WTC11 (cell line): ENCODE results near the gene SPRR5.

Experiments
- CTCF ChIP-seq: fragments of 200-600 bp; IDR thresholded peaks from 2 replicates; pipeline ENCODE4 v1.8.0; 2022; ENCODE audit warnings: antibody characterized with exemption
- E2F1 ChIP-seq: sonication (generic); formaldehyde crosslinking; IDR thresholded peaks from 2 replicates; pipeline ENCODE4 v1.8.0; 2022; ENCODE audit warnings: mild to moderate bottlenecking, missing genetic modification reagents
- HMGXB4 ChIP-seq: sonication (generic); formaldehyde crosslinking; IDR thresholded peaks from 2 replicates; pipeline ENCODE4 v1.8.1; 2023; ENCODE audit warnings: mild to moderate bottlenecking, moderate library complexity, missing genetic modification reagents
- MAX ChIP-seq: sonication (generic); formaldehyde crosslinking; IDR thresholded peaks from 2 replicates; pipeline ENCODE4 v1.8.0; 2022; ENCODE audit warnings: mild to moderate bottlenecking, missing genetic modification reagents
- MLX ChIP-seq: sonication (generic); formaldehyde crosslinking; IDR thresholded peaks from 2 replicates; pipeline ENCODE4 v1.8.1; 2023; ENCODE audit warnings: mild to moderate bottlenecking, missing genetic modification reagents, moderate library complexity
- USF2 ChIP-seq: sonication (generic); formaldehyde crosslinking; IDR thresholded peaks from 2 replicates; pipeline ENCODE4 v1.8.1; 2023; ENCODE audit warnings: mild to moderate bottlenecking, missing genetic modification reagents, moderate library complexity
- ZNF138 ChIP-seq: sonication (generic); formaldehyde crosslinking; conservative IDR thresholded peaks from 2 replicates; pipeline ENCODE4 v1.8.1; 2022; ENCODE audit warnings: mild to moderate bottlenecking, moderate library complexity, missing genetic modification reagents

- TF ChIP-seq HMGXB4 (CRISPR knock-in tag) (no peak), CTCF (no peak), USF2 (CRISPR knock-in tag) (no peak), MLX (CRISPR knock-in tag) (no peak), E2F1 (CRISPR knock-in tag) (no peak), MAX (CRISPR knock-in tag) (no peak), ZNF138 (CRISPR knock-in tag) (no peak)
These were observed 21.2 kb downstream of the SPRR5 start for GRCh38 chr1:152968248-152968647.
